CD4-positive, CD25-positive, alpha-beta regulatory T cell (primary cell): Measurements from ENCODE around the gene CDC42BPA. TPM values are rescaled to one million over a fixed set of nuclear protein-coding genes. Genes with fewer than 3 reads are reported as not detected.

Experiments
- ATAC-seq, 2 donors: fragments of 150-1000 bp; cut with Tn5 transposase; one replicate each; pipeline ENCODE4 v1.10.0; 2021; ENCODE audit warnings: low read depth in 2 of 2, moderate number of reproducible peaks in 2 of 2, moderate library complexity in 1 of 2
- DNase-seq, 3 donors: peaks; one replicate each; pipeline versions ENCODE4 v3.0.0 to v3.0.0-alpha.2; 2012 to 2022; ENCODE audit warnings: mixed read lengths in 1 of 3
- H3K27ac ChIP-seq: one replicate; pipeline ENCODE4 v1.7.0; 2013; ENCODE audit warnings: mild to moderate bottlenecking, low read length; ENCODE audit not compliant: insufficient read depth, poor library complexity, severe bottlenecking
- H3K27me3 ChIP-seq: one replicate; pipeline ENCODE4 v1.7.0; 2013; ENCODE audit warnings: low read length; ENCODE audit not compliant: control insufficient read depth, insufficient read depth
- H3K36me3 ChIP-seq: one replicate; pipeline ENCODE4 v1.7.0; 2013; ENCODE audit warnings: mild to moderate bottlenecking, low read length, moderate library complexity; ENCODE audit not compliant: control insufficient read depth, insufficient read depth
- H3K4me1 ChIP-seq: 2 replicates; pipeline ENCODE4 v1.7.0; 2013; ENCODE audit warnings: mild to moderate bottlenecking, low read length; ENCODE audit not compliant: insufficient read depth, control insufficient read depth, poor library complexity, severe bottlenecking
- H3K4me3 ChIP-seq: one replicate; pipeline ENCODE4 v1.7.0; 2013; ENCODE audit warnings: low read depth, mild to moderate bottlenecking, low read length, moderate library complexity
- H3K9me3 ChIP-seq, 2 experiments: 1 replicate in 1 of 2; 2 replicates in 1 of 2; pipeline ENCODE4 v1.7.0; 2013; ENCODE audit warnings: low read length in 2 of 2, mild to moderate bottlenecking in 1 of 2, moderate library complexity in 1 of 2; ENCODE audit not compliant: control insufficient read depth in 2 of 2
- H3K27ac Mint-ChIP-seq, 3 donors: one replicate each; pipeline ENCODE4 v1.8.0; 2020 to 2022; ENCODE audit warnings: mild to moderate bottlenecking in 3 of 3, mixed read lengths in 3 of 3, moderate library complexity in 2 of 3
- H3K27me3 Mint-ChIP-seq: one replicate; pipeline ENCODE4 v1.8.0; 2022; ENCODE audit warnings: mild to moderate bottlenecking, mixed read lengths
- H3K36me3 Mint-ChIP-seq: one replicate; pipeline ENCODE4 v1.8.0; 2020; ENCODE audit warnings: mixed read lengths
- H3K4me1 Mint-ChIP-seq, 4 donors: one replicate each; pipeline ENCODE4 v1.8.0; 2020 to 2022; ENCODE audit warnings: mixed read lengths in 4 of 4, mild to moderate bottlenecking in 1 of 4
- H3K4me3 Mint-ChIP-seq, 4 donors: one replicate each; pipeline ENCODE4 v1.8.0; 2020 to 2022; ENCODE audit warnings: mild to moderate bottlenecking in 4 of 4, mixed read lengths in 4 of 4, moderate library complexity in 3 of 4
- H3K9me3 Mint-ChIP-seq, 7 donors: one replicate each; pipeline ENCODE4 v1.8.0; 2020 to 2022; ENCODE audit warnings: mixed read lengths in 7 of 7, mild to moderate bottlenecking in 3 of 7, moderate library complexity in 2 of 7
- polyA plus RNA-seq, 4 donors: library from polyadenylated mRNA; unstranded; fragments of 300-500 nt; fragmentation: Illumina TruSeq; gene quantifications; one replicate each; pipeline ENCODE4 v1.2.3, GENCODE V29; 2021
- total RNA-seq: library from RNA; stranded (reverse); gene quantifications from one replicate; pipeline ENCODE4 v1.2.3, GENCODE V29; 2022

CDC42BPA gene
- total and polyA plus RNA-seq, 5 donors from 2014 or later: 0.06 to 1.5 (median 0.63) TPM

DNA sequence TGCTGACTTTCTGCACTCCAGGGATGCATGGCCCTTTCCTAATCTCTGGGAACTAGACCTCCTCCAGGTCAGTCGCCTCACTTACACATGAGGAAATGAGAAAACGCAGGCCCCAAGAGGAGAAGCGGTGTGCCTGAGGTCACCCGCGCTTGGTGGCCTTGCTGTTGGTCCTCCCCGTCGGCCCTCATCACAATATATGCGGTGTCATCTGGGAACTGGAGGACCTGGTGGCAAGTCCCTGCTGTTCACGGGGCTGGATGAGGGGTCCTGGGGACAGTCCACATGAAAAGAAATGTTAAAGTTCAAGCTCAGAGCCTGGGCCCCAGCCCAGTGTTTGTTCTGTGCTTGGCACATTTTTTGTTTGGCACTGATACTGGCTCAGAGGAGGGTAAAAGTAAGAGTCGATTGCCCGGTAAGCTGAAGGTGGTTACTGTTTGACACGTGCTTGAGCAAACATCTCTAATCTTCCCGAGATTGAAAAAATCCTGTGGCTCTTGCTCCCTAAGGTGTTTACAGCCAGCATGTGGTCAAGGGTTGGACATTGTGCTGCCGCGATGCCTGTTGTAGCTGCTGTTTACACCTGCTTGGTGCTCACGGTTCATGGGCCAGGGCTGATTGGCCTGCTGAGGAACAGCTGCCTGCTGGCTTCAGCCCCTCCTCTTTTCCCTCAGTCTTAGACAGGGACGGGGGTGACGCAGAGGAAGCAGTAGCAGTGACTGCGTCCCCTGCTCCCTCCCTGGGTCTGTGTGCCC lies 373.0 kb downstream of the CDC42BPA start:
- H3K27me3 Mint-ChIP-seq: no peaks in the 10 kb centered on the region
- H3K4me3 Mint-ChIP-seq: no peak overlapping the region
- peak overlapping the region; percentile 32 to 82 (median 78) for H3K27ac Mint-ChIP-seq
- peaks cover 0 to 2% (median 0%) of the 10 kb centered on the region in 7 donors for H3K9me3 Mint-ChIP-seq
- Histone ChIP-seq H3K27ac (no peak overlapping the region), H3K4me1 (peaks cover 27% of the 10 kb centered on the region), H3K36me3 (peaks cover 5% of the 10 kb centered on the region), H3K9me3 (no peaks in the 10 kb centered on the region), H3K27me3 (no peaks in the 10 kb centered on the region), H3K4me3 (no peak overlapping the region)
- H3K4me1 Mint-ChIP-seq: peaks cover 20 to 91% (median 57%) of the 10 kb centered on the region in 4 donors
- DNase-seq (no peak), ATAC-seq (no peak)
- H3K36me3 Mint-ChIP-seq: peaks cover 28% of the 10 kb centered on the region

DNA sequence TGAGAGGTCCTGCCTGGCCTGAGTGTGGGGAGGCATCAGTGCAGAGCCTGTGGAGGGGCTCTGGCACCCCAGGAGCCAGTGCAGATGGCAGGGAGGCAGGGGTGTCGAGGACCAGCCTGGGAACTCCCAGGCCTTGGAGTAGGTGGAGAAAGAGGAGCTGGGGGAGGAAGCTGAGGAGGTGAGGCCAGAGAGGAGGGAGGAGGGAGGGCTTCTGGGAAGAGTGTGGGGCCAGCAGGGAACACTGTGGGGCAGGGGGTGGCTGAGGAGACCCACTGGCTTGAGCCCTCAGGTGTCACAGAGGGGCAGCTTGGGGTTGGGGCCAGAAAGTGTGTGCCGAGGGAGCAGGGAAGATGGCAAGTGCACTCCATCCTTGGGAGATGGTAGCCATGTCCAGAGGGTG lies 374.4 kb downstream of the CDC42BPA start:
- ATAC-seq (no peak), DNase-seq (no peak)
- Histone ChIP-seq H3K36me3 (peaks cover 5% of the 10 kb centered on the region), H3K9me3 (no peaks in the 10 kb centered on the region), H3K4me1 (peaks cover 35% of the 10 kb centered on the region), H3K4me3 (no peak overlapping the region), H3K27ac (no peak overlapping the region), H3K27me3 (no peaks in the 10 kb centered on the region)
- Mint-ChIP-seq H3K9me3 (peaks cover 0 to 3% (median 0%) of the 10 kb centered on the region in 7 donors), H3K4me1 (peaks cover 20 to 91% (median 53%) of the 10 kb centered on the region in 4 donors), H3K4me3 (peak overlapping the region in 2 of 4 donors; percentile 38 to 83), H3K27ac (peak overlapping the region; percentile 78 to 87 (median 82)), H3K36me3 (peaks cover 28% of the 10 kb centered on the region), H3K27me3 (peaks cover 4% of the 10 kb centered on the region)

DNA sequence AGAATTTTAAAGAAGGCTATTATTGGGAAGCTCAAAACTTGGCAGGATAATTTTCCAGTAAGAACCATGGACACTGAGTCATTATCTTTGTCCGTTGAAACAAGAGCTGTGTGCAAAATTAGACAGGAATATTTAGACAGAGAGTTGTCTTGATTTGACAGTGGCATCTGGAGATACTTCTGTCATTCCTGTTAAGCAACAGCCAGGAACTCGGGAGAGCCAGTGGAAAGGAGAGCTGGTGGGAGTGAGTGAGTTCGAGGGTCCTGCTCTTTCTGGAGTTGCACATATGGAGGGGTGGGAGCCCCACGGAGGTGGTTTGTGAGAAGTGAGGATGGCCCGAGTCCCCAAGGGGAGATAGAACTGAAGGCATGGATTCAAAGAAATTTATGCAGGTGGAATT lies 375.1 kb downstream of the CDC42BPA start:
- peak overlapping the region in 2 of 3 donors; percentile 55 to 65 for H3K27ac Mint-ChIP-seq
- H3K27me3 ChIP-seq: no peaks in the 10 kb centered on the region
- peaks cover 19 to 91% (median 51%) of the 10 kb centered on the region in 4 donors for H3K4me1 Mint-ChIP-seq

DNA sequence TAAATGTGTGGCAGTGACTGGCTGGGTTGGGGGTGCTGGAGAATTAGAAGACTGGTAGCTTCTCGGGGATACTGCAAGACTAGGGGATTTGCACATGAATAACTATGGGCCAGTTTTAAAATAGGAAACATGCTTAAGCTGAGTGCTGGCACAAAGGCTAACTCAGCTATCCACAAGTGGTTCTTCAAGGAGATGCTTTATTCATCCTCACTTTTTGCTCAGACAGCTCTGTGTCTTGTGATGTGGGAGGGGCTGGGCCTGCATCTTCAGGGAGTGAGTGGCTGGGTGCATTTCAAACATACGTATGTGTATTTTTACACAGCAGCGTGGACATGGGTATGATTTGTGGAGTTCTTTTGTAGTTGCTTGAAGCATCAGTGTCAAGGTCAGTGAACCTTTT lies 375.9 kb downstream of the CDC42BPA start:
- Mint-ChIP-seq H3K36me3 (peaks cover 20% of the 10 kb centered on the region), H3K9me3 (peaks cover 0 to 5% (median 0%) of the 10 kb centered on the region in 7 donors), H3K4me1 (peaks cover 26 to 90% (median 52%) of the 10 kb centered on the region in 4 donors), H3K27me3 (peaks cover 4% of the 10 kb centered on the region), H3K4me3 (peak overlapping the region; percentile 83 to 92 (median 88)), H3K27ac (peak overlapping the region; percentile 43 to 72 (median 64))
- Histone ChIP-seq H3K27ac (no peak overlapping the region), H3K27me3 (no peaks in the 10 kb centered on the region), H3K36me3 (peaks cover 5% of the 10 kb centered on the region), H3K9me3 (no peaks in the 10 kb centered on the region), H3K4me3 (peak overlapping the region; percentile 8), H3K4me1 (peaks cover 38% of the 10 kb centered on the region)
- no peak for DNase-seq
- no peak for ATAC-seq

More for the DNA sequence above, 375.1 kb downstream of the CDC42BPA start:
- ATAC-seq (no peak), DNase-seq (no peak)
- Mint-ChIP-seq H3K27me3 (peaks cover 4% of the 10 kb centered on the region), H3K9me3 (peaks cover 0 to 3% (median 0%) of the 10 kb centered on the region in 7 donors), H3K4me3 (peak overlapping the region in 3 of 4 donors; percentile 32 to 83 (median 50)), H3K36me3 (peaks cover 22% of the 10 kb centered on the region)
- H3K4me1 ChIP-seq: peaks cover 38% of the 10 kb centered on the region
- no peak overlapping the region for H3K27ac ChIP-seq
- peak overlapping the region; percentile 8 for H3K4me3 ChIP-seq
- peaks cover 5% of the 10 kb centered on the region for H3K36me3 ChIP-seq
- H3K9me3 ChIP-seq: no peaks in the 10 kb centered on the region

DNA sequence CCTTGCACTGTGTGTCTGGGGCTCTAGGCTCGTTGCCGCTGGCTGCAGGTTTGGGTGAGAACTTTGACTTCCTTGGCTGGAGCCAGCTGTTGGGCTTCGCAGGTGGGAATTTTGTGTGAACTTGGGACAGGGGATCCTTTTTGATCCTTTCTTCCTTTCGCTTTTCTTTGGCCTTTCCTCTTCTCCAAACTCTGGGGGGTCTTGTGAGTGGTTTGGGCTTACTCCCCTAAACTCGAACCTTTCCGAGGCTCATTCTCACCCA lies 377.6 kb downstream of the CDC42BPA start:
- no peaks in the 10 kb centered on the region for H3K9me3 ChIP-seq
- DNase-seq (no peak), ATAC-seq (no peak)
- no peaks in the 10 kb centered on the region for H3K27me3 ChIP-seq
- H3K36me3 ChIP-seq: peaks cover under 1% of the 10 kb centered on the region
- Mint-ChIP-seq H3K36me3 (peaks cover 7% of the 10 kb centered on the region), H3K27ac (peak overlapping the region; percentile 96 to 99 (median 97)), H3K27me3 (peaks cover 5% of the 10 kb centered on the region), H3K4me1 (peaks cover 18 to 74% (median 40%) of the 10 kb centered on the region in 4 donors), H3K9me3 (peaks cover 0 to 6% (median 0%) of the 10 kb centered on the region in 7 donors), H3K4me3 (peak overlapping the region; percentile 92 to 95 (median 94))
- peak overlapping the region; percentile 97 for H3K27ac ChIP-seq
- H3K4me1 ChIP-seq: peaks cover 38% of the 10 kb centered on the region
- peak overlapping the region; percentile 85 for H3K4me3 ChIP-seq

DNA sequence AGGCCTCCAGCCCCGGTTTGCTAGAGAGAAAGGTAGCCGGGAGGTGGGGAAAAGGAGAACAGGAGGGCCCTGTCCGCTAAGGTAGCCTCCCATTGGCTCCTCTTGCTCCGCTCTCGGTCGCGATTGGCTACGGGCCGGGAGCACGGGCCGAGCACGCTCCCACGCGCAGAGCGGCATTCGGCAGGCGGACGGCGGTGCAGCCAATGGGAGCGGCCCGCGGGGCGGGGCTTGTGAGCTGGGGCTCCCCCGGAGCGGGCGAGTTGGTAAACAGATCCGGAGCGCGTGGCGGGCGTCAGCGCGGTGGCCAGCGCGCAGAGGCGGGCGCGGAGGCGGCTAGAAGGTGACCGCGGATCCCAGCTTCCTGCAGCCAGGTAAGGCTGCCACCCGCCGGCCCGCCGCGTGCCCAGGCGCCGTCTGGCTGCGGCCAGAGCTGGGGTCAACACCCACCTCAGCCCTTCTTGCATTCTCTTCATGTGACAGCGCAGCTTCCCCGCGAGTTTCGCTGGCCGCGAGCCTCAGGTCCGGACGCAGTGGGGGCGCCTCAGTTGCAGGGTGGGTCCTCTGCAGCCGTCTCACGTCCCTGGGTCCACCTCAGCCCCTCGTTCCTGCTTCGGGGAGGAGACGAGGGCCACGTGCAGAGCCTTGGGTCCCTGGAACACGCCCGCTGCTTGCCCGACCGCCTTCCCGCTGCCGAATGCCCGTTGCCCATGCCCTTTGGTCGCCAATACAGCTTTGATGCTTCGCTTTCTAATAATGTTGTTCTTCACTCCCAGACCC lies 378.1 kb downstream of the CDC42BPA start, which contains the start of gene COQ8A:
Gene COQ8A (plus strand): TSS at position 266 of the 777 bp plus-strand sequence. CDS start 21,092 bp downstream, outside the sequence.
- H3K27ac Mint-ChIP-seq: peak within 1 kb of the TSS; percentile 96 to 99 (median 97)
- peak within 1 kb of the TSS; percentile 85 for H3K4me3 ChIP-seq
- peak within 1 kb of the TSS; percentile 97 for H3K27ac ChIP-seq
- H3K27me3 Mint-ChIP-seq: peaks cover 9% of the 10 kb centered on the region
- peaks cover 12% of the 10 kb centered on the region for H3K36me3 Mint-ChIP-seq
- peaks cover 1 to 7% (median 5%) of the 10 kb centered on the region in 7 donors for H3K9me3 Mint-ChIP-seq
- H3K9me3 ChIP-seq: peaks cover 4 to 5% of the 10 kb centered on the region in 2 experiments
- peaks cover 18 to 69% (median 38%) of the 10 kb centered on the region in 4 donors for H3K4me1 Mint-ChIP-seq
- DNase-seq: peak; percentile 99
- H3K4me3 Mint-ChIP-seq: peak within 1 kb of the TSS; percentile 92 to 95 (median 94)
- peak; percentile 94 to 95 for ATAC-seq
- no peaks in the 10 kb centered on the region for H3K36me3 ChIP-seq
- peaks cover 38% of the 10 kb centered on the region for H3K4me1 ChIP-seq
- H3K27me3 ChIP-seq: no peaks in the 10 kb centered on the region
